ENCODE results near the gene DAO. TPM values are rescaled to one million over a fixed set of nuclear protein-coding genes. Genes with fewer than 3 reads are reported as not detected.

The DAO gene
- total RNA-seq, 6 experiments from 2014 or later, result not detected

DNA sequence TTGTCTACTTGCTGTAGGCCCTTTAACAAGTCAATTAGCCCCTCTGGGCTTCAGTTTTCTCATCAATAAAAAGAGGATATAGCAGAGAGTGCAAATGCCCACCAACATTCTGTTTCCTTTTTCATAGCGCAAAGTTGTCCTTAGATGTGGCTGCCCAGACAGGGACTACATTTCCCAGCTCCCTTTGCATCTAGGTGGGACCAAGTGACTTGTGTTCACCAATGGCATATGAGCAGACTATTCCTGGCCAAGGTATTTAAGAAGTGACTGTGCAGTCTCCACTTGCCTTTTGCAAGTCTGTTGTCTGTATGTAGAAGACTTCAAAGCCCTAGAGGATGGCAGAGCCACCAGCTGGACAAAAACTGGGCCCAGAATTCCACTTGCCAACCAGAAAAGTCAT, 59.7 kb downstream of the DAO start:
- no peaks in the 10 kb centered on the region for H3K36me3 Mint-ChIP-seq (ENCODE audit: low read depth)
- DNase-seq, result peak; percentile 5
- H3K9me3 Mint-ChIP-seq, result no peaks in the 10 kb centered on the region
- H3K27me3 Mint-ChIP-seq (ENCODE audit: insufficient read depth), result peaks cover 26% of the 10 kb centered on the region
- TF ChIP-seq, protein P1, sequence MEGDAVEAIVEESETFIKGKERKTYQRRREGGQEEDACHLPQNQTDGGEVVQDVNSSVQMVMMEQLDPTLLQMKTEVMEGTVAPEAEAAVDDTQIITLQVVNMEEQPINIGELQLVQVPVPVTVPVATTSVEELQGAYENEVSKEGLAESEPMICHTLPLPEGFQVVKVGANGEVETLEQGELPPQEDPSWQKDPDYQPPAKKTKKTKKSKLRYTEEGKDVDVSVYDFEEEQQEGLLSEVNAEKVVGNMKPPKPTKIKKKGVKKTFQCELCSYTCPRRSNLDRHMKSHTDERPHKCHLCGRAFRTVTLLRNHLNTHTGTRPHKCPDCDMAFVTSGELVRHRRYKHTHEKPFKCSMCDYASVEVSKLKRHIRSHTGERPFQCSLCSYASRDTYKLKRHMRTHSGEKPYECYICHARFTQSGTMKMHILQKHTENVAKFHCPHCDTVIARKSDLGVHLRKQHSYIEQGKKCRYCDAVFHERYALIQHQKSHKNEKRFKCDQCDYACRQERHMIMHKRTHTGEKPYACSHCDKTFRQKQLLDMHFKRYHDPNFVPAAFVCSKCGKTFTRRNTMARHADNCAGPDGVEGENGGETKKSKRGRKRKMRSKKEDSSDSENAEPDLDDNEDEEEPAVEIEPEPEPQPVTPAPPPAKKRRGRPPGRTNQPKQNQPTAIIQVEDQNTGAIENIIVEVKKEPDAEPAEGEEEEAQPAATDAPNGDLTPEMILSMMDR (IDR thresholded peaks at IDR 0.05), result no peak
- H3K4me3 Mint-ChIP-seq, result no peak overlapping the region
- no peaks in the 10 kb centered on the region for H3K4me1 Mint-ChIP-seq (ENCODE audit: low read depth)
- H3K27ac Mint-ChIP-seq, result no peak overlapping the region

DNA sequence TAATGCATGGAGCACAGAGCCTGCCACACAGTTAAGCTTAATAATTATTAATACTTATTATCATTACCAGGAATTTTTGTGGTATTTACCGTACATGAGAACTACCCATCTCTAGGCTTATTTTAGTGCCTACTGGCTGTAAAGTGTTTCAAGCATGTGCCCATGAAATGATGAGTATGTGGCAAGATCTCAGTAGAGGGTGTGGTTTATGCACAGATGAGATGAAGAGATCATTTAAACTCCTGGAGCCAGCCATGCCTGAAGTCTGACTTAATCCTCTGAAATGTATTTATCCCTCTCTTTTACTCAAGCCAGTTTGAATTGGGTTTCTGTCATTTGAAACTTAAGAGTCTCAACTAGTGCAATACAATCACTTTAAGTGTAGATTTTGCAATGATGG, 60.2 kb downstream of the DAO start:
- no peaks in the 10 kb centered on the region for H3K36me3 Mint-ChIP-seq (ENCODE audit: low read depth)
- TF ChIP-seq, protein P1 (IDR thresholded peaks at IDR 0.05), result no peak
- no peaks in the 10 kb centered on the region for H3K9me3 Mint-ChIP-seq
- no peaks in the 10 kb centered on the region for H3K4me1 Mint-ChIP-seq (ENCODE audit: low read depth)
- peaks cover 28% of the 10 kb centered on the region for H3K27me3 Mint-ChIP-seq (ENCODE audit: insufficient read depth)
- no peak for DNase-seq
- H3K27ac Mint-ChIP-seq, result no peak overlapping the region
- no peak overlapping the region for H3K4me3 Mint-ChIP-seq

DNA sequence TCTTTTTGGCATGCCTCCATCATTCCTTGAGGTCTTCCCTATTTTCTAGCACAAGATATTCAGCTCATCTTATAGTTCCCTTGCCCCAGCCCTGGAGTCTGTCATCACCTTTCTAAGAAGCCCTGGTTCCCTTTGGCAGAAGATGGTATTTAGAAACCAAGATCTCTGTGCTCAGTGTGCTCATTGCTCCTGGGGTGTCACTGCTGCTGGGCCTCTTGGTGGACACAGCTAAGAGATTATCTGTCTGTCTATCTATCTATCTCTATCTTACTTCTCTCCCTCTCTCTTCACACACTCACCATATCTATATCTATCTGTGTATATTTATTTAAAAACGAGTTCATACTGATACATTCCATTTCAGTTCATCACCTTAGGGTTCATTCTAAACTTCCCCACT, 67.2 kb downstream of the DAO start:
- no peak for DNase-seq
- TF ChIP-seq, protein P1 (IDR thresholded peaks at IDR 0.05), result no peak
- Mint-ChIP-seq H3K27ac (no peak overlapping the region), H3K4me3 (no peak overlapping the region), H3K36me3 (ENCODE audit: low read depth) (peaks cover 9% of the 10 kb centered on the region; the same call in 1 of the 2 replicates), H3K4me1 (ENCODE audit: low read depth) (peaks cover 31% of the 10 kb centered on the region), H3K9me3 (peaks cover 12% of the 10 kb centered on the region), H3K27me3 (ENCODE audit: insufficient read depth) (peaks cover 7% of the 10 kb centered on the region)

DNA sequence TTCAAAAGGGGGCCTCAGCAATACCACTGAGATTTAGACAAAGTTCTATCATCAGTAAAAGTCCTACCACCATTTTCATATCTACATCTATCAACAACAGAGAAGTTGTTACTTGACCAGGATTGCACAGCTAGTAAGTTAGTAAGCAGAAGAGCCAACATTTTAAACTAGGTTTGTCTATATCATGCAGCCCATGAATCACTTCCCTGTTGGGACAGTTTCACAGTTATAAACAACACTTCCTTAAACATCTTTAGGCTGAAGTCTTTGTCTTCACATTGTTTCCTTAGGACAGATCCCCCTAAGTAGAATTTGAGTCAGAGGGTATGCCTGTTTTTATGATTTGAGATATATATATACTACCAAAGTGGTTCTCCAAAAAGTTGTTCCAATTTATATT, 68.5 kb downstream of the DAO start:
- peaks cover 9% of the 10 kb centered on the region; the same call in 1 of the 2 replicates for H3K36me3 Mint-ChIP-seq (ENCODE audit: low read depth)
- peaks cover 6% of the 10 kb centered on the region for H3K27me3 Mint-ChIP-seq (ENCODE audit: insufficient read depth)
- no peak overlapping the region for H3K27ac Mint-ChIP-seq
- TF ChIP-seq, protein P1 (IDR thresholded peaks at IDR 0.05), result no peak
- peaks cover 31% of the 10 kb centered on the region for H3K4me1 Mint-ChIP-seq (ENCODE audit: low read depth)
- peaks cover 12% of the 10 kb centered on the region for H3K9me3 Mint-ChIP-seq
- no peak overlapping the region for H3K4me3 Mint-ChIP-seq
- DNase-seq, result no peak

DNA sequence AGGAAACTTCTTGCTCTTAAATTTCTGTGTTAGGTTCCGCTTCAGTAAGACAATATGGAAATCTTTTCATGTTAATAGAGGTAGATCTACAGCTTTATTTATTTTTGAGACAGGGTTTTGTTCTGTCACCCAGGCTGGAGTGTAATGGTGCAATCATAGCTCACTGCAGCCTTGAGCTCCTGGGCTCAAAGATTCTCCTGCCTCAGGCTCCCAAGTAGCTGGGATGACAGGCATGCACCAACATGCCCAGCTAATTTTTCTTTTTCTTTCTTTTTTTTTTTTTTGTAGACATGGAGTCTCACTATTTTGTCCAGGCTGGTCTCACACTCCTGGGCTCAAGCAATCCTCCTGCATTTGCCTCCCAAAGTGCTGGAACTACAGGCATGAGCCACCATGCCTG, 70.1 kb downstream of the DAO start:
- H3K27me3 Mint-ChIP-seq (ENCODE audit: insufficient read depth), result peaks cover 6% of the 10 kb centered on the region
- H3K4me3 Mint-ChIP-seq, result no peak overlapping the region
- peaks cover 9% of the 10 kb centered on the region; the same call in 1 of the 2 replicates for H3K36me3 Mint-ChIP-seq (ENCODE audit: low read depth)
- no peak overlapping the region for H3K27ac Mint-ChIP-seq
- TF ChIP-seq, protein P1 (IDR thresholded peaks at IDR 0.05), result no peak
- DNase-seq, result no peak
- peaks cover 12% of the 10 kb centered on the region for H3K9me3 Mint-ChIP-seq
- H3K4me1 Mint-ChIP-seq (ENCODE audit: low read depth), result peaks cover 31% of the 10 kb centered on the region

Small RNA genes lying within 50 kb of the gene (microRNA-seq; reads per million reads assigned to microRNA genes)
- gene MIR619, result not detected

Other genes starting within 250 kb of the DAO start
- gene SELPLG, start 246.2 kb upstream of the DAO start, total RNA-seq (2021; fragmentation: NEBNext Ultra II Directional; extraction: Animal tissue kit (Norgen Biotek cat#: 25700)), result 1 to 10 TPM; 6.2 to 8.1 (median 7.1) TPM
- 100 to 1,000 TPM; 541 to 709 (median 649) TPM for gene CORO1C, start 148.6 kb upstream of the DAO start, total RNA-seq (2021; fragmentation: NEBNext Ultra II Directional; extraction: Animal tissue kit (Norgen Biotek cat#: 25700))
- gene SSH1, start 22.5 kb upstream of the DAO start, total RNA-seq (2021; fragmentation: NEBNext Ultra II Directional; extraction: Animal tissue kit (Norgen Biotek cat#: 25700)), result 10 to 100 TPM; 75.8 to 96.2 (median 79.1) TPM
- gene SVOP, start 141.0 kb downstream of the DAO start, total RNA-seq (2021; fragmentation: NEBNext Ultra II Directional; extraction: Animal tissue kit (Norgen Biotek cat#: 25700)), result not detected
- 10 to 100 TPM in 4 of 6 experiments, 1 to 10 TPM in 2; 8.0 to 11.7 (median 10.4) TPM for gene USP30, start 172.5 kb downstream of the DAO start, total RNA-seq (2021; fragmentation: NEBNext Ultra II Directional; extraction: Animal tissue kit (Norgen Biotek cat#: 25700))
- gene ALKBH2, start 213.4 kb downstream of the DAO start, total RNA-seq (2021; fragmentation: NEBNext Ultra II Directional; extraction: Animal tissue kit (Norgen Biotek cat#: 25700)), result 10 to 100 TPM; 12.3 to 17.1 (median 13.3) TPM
- gene UNG, start 217.5 kb downstream of the DAO start, total RNA-seq (2021; fragmentation: NEBNext Ultra II Directional; extraction: Animal tissue kit (Norgen Biotek cat#: 25700)), result 10 to 100 TPM; 19.3 to 30.4 (median 21.8) TPM
- 1 to 10 TPM; 1.0 to 2.1 (median 1.3) TPM for gene ACACB, start 236.5 kb downstream of the DAO start, total RNA-seq (2021; fragmentation: NEBNext Ultra II Directional; extraction: Animal tissue kit (Norgen Biotek cat#: 25700))

All from HFFc6 (cell line).